H1 (cell line): ENCODE data around the gene ASS1.

Source experiments
- CTCF ChIP-seq, 3 experiments: IDR thresholded peaks; 1 replicate in 2 of 3; 2 replicates in 1 of 3; pipeline versions ENCODE4 v1.5.1 to v1.6.1; 2011; ENCODE audit warnings: low read length in 3 of 3, mild to moderate bottlenecking in 3 of 3, inconsistent platforms in 2 of 3, low read depth in 1 of 3, moderate library complexity in 1 of 3; ENCODE audit not compliant: insufficient read depth in 1 of 3; ENCODE audit errors: control extremely low read depth in 1 of 3
- JUND ChIP-seq: IDR thresholded peaks from 2 replicates; pipeline ENCODE4 v1.6.1; 2011; ENCODE audit warnings: mild to moderate bottlenecking, improper control_type of control experiment, low read length

GRCh38 chr9:130402243-130402642, 42.5 kb upstream of the ASS1 start:
- TF ChIP-seq JUND (no peak), CTCF (IDR thresholded peaks at IDR 0.05; ENCODE audit: control extremely low read depth in 1 of 3, insufficient read depth in 1 of 3, low read depth in 1 of 3, low read length in 3 of 3) (no peak)
